GM18505 (cell line): Measurements from ENCODE around the gene UBE2M.
A peak's percentile ranks its signal among the peaks of the same experiment; 100 is the strongest.

Experiments
- ATAC-seq: cut with Tn5 transposase; IDR thresholded peaks from one replicate; pipeline ENCODE4 v1.9.1; 2021; ENCODE audit not compliant: unreplicated experiment
- POLR2A ChIP-seq: IDR thresholded peaks from 4 replicates; pipeline ENCODE4 v1.6.1; 2011; ENCODE audit warnings: borderline replicate concordance; ENCODE audit not compliant: insufficient read depth, insufficient read length; ENCODE audit errors: extremely low read depth

UBE2M gene

DNA sequence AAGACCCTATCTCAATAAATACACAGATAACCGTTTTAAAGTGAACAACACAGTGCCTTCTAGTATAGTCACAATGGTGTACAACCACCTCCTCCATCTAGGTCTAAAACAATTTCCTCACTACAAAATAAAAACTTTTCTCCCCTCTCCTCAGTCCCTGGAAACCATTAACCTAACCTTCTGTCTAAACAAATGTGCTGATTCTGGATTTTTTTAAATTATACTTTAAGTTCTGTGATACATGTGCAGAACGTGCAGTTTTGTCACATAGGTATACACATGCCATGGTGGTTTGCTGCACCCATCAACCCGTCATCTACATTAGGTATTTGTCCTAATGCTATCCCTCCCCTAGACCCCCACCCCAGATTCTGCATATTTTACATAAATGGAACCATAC, 29.0 kb downstream of the UBE2M start:
- no peak for TF ChIP-seq POLR2A
- no peak for ATAC-seq

DNA sequence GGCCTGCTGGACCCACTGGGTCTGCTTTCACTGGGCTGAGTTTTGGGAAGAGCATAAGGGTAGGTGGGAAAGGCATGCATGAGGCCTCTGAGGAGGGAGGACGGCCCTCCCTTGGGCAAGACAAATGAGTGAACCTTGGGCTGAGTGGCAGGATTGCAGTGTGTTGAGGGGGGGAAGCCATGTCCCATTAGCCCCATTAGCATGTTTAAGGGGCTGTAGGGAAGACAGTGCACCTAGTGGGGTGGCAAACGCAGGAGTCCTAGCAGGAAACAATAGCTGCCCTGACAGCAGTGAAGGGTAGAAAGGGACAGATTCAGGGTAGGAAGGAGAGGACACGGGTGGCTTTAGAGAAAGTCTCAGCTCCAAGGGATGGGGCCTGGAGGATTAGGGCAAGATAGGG, 35.7 kb downstream of the UBE2M start:
- TF ChIP-seq POLR2A = no peak
- ATAC-seq = no peak

DNA sequence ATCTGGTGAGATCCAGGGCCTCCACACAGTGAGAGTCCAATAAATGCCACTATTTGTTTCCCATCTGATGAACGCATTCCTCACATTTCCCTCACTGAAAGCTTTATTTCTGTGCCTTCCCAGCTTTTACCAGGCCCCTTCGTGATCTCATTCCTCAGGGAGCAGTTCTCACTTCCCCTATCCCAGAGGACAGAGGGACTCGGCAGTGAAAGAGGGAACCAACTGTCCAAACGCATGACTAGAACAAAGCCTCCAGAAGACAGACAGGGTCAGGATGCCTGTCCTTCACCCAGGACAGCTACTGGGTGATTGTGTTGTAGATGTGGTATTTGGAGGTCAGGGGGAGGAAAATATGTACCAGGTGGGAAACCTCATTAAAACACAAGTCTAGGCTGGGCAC, 36.8 kb downstream of the UBE2M start:
- no peak for ATAC-seq
- TF ChIP-seq POLR2A = no peak

DNA sequence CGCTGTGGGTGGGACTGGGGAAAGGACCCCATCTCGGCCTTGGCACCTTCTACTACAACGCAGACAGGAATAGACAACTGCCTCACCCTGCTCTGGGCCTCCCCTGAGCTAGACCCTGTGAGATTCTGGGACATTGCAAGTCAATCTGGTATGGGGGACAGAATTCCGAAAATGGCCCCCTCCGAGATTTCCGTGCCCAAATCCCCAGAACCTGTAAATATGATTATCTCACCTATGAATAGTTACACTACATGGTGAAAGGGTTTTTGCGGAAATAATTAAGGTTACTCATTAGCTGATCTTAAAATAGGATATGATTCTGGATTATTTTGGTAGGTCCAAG, 38.2 kb downstream of the UBE2M start:
- TF ChIP-seq POLR2A = no peak
- no peak for ATAC-seq

DNA sequence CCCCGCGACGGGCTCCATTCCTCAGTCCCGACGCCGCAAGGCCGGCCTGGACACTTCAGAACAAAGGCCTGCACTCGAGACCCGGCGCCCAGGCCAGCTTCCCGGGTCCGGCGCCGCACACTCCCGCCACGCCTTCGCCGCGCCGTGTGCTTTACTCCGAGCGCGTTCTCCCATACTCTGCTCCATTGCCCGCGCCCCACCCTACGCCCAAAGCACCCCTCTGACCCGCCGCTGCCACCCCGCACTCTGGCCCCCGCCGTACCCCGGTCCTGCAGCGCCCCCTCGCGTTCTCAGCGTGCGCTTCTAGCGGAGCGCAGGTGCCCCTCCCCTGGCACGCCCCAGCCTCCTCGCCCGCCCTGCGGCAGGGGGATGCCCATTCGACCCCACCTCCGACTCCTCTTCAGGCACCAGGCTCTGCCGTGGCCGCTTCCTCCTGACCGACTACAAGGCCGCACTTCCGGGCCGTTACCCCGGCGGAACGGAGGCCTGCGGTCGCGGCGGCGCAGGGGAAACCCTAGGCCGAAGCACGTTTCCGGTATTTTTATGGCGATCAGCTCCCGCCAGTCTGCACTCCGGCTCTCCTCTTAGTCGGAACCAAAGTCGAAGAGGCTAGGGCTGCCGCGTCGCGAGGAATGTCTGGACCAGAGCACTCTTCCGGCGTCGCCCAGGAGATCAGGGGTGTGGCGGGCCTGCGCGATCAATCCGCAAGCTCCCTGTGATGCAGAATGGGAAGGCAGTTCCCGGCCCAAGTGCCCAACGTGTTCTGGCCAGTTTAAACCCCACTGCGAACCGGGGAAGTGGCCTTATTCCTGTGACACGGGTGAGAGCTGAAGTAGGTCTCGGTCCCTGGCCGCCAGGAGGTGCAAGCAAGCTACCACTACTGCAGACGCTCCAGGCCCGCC, 38.8 kb downstream of the UBE2M start, which contains the start of gene ZBTB45:
Gene ZBTB45 (minus strand): TSS at position 456 of the 902 bp plus-strand sequence. CDS start 2,137 bp downstream, outside the sequence.
- TF ChIP-seq POLR2A = peak; percentile 82
- ATAC-seq = peak; percentile 75

DNA sequence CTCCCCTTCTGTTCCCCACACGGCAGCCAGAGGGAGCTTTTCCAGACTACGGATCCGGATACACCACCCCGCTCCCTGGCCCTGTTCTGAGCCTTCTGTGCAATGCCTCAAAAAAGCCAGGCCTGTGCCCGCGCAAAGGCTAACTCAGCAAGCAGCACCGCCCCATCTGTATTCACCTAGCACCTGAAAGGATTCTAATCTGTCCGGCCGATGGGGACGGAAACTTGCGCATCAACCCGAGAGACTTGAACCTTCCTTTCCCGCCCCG, 39.4 kb downstream of the UBE2M start:
- peak; percentile 3 for ATAC-seq
- no peak for TF ChIP-seq POLR2A

DNA sequence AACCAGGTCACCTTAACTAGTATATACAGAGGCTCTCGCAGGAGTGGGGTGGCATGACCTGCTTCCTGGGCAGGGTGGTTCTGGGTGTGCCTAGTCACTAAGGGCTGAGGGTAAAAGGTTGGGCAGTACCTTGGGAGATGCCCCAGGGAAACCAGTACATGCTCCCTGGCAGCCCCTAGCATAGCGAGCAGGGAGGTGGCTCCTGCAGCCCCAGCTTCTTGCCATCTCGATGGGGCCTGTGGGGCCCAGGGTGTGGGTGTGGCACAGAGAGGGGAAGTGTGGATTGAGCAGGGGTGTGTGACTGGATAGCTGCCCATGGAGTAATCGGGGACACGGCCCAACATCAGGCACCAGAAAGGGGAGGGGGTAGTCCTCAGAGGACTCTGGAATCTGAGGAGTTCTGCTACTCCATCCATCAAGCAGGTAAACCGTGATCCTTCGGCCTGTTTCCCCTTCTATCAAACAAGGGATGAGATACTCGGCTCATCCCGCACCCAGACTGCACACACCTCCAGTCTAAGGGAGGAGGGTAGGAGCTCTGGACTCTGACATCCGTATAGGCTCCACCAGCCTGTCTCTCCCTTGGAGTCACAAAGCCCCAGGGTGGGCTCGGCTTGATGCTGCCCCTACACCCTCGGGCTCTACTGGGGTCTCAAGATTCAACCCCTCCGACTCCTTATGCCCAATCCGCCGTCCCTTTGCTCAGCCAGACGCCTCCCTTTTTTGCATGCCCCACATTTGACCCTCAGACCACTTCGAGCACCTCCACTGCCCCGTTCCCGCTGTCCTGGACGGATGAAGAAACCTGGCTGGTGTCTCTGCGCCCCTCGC, 39.9 kb downstream of the UBE2M start:
- ATAC-seq = no peak
- no peak for TF ChIP-seq POLR2A

DNA sequence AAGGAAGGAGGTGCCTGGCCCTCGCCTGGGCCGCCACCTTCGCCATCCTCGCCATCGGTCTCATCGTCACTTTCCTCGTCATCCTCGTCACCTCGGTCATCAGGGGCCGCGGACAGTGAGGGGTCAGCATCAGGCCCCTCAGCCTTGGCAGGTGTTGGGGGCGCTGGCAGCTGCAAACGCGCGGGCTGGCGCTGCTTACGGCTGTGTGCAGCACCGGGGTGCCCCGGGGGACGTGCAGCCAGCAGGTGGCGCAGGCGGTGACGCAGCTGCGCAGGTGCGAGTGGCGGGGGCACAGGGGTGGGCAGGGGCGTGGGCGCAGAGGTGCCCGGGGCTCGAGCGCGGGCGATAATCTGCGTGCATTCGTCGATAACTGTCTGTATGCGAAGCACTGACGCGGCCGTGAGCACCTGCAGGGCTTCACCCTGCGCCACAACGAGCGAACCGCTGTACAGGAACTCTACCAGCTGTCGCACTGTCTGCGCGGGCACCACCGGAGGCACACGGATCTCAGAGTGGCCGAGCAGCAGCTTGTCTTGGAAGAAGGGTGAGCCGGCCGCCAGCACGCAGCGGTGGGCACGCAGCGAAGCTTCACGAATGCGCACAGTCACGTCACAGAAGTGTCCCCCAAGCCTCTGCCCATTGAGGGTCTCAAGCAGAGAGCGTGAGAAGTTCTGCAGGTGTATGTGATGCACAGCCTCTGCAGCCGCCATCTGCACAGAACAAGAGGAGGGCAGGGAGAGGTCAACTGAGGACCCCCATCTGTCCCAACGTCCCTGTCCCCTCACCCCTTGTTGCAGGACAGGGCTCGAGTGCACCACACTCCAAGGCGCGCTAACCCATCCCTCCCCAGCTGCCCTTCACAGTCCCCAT, 41.2 kb downstream of the UBE2M start:
- no peak for ATAC-seq
- TF ChIP-seq POLR2A = no peak

DNA sequence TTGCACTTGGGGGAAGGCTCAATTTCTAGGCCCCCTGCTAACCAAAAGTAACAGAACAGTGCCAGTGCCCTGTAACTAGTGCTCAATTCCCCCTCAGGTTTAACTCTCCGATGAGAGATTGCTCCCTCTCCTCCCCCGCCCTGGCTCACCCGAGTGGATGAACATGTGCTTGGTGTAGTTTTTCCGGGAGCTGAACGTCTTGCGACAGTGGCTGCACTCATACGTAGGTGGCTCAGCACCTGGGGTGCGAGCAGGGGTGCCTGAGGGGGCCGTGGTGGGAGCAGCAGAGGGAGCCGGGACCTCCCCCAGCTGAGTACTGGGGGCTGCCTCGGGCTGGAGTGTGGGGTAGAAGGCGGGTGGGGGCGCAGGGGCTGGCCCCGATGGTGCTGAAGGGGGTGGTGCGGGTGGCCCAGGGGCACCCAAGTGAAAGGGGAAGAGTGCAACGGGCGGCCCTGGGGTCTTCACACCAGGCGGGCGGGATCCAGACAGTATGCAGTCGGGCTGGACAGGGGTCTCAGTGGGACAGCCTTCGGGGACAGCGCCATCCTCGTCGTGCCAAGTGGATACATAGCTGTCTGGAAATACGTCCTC, 42.1 kb downstream of the UBE2M start:
- no peak for TF ChIP-seq POLR2A
- no peak for ATAC-seq

DNA sequence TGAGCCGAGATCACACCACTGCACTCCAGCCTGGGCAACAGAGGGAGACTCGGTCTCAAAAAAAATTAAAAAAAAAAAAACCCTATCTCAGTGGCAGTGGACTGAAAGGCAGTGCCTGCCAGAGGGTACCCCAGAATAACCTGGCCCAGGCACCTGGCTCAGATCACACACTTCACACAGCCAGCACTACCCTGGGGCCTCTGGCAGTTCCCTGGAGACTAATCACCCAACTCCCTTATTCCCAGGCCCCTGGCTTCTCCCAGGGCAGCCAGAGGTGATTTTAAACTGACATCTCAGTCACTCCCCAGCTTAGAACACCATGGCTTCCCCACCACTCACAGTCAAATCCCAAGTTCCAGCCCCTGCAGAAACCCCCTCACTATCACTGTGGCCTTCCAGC, 43.2 kb downstream of the UBE2M start:
- no peak for TF ChIP-seq POLR2A
- no peak for ATAC-seq

DNA sequence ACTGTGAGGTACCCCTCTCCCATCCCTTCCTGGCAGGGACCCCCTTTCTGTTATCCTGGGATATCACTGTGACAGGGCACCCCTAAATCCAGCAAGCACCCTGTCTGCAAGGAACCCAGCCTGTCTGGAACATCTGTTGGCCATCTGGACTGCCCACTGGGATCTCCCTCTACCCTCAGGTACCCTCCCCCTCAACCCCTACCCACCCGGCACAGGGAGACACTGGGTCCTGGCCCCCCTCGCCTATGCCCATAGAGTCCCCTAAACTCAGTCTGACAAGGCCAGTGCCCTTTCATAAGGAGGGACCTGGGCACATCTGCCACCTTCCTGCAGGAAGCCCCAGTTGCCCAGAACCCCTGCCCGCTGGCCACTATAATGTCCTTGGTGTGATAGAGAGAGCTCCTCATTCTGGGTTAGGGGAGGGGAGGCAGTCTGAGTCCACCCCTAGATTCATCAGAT, 43.8 kb downstream of the UBE2M start:
- ATAC-seq = no peak
- TF ChIP-seq POLR2A = no peak

DNA sequence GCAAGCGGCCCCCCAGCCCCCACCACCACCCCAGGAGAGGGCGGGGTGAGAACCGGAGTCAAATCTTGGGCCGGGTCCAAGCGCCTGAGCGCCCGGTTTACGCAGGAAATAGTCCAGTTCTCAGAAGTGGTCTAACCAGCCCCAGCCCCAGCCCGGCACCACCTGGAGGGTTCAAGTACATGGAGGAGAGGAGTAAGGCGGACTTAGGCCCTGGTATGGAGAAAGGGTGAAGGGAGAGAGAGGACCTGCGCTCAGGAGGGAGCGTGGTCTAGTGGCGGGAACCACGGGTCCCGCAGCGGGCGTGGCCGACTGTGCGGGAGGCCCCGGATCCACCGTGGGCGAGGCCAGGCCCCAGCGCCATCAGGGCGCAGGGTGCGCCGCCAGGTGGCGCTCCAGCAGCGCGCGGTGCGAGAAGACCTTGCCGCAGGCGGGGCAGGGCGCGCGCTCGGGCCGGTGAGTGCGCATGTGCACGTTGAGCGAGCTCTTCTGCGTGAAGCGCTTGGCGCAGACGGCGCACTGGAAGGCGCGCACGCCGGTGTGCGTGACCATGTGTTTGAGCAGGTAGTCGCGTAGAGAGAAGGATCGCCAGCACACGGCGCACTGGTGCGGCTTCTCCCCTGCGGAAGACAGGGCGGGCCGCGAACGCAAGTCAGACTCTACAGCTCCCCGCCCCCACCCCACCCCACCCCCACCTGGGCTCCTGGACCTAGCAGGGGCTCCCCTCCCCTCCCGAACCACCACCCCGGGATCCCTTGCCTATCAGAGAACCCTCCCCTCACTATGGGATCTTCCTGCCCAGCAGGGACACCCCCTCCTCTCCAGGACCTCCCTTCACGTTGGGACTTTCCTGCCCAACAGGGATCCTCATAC, 44.5 kb downstream of the UBE2M start:
- peak; percentile 83 for TF ChIP-seq POLR2A
- ATAC-seq = peak; percentile 86
